ENCODE results near the gene CLCA1. TPM values are rescaled to one million over a fixed set of nuclear protein-coding genes. Genes with fewer than 3 reads are reported as not detected.

CLCA1 gene
- polyA plus RNA-seq, 1 of the 3 experiments (the other 2 are of a cell fraction) = not detected

DNA sequence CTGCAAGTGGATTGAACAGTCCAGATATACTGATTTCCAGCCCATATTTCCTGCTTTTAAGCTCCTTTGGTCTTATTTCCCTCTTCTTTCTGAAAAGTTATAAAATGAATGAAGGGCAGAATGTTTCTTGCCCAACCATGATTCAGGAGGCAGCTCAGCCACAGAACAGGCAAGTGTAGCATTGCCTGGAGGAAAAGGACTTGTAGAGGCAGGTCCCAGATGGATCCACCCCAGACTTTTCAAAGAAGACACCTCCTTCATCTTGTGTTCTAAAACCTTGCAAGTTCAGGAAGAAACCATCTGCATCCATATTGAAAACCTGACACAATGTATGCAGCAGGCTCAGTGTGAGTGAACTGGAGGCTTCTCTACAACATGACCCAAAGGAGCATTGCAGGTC is 44.9 kb upstream of the CLCA1 start, which contains the start of gene CLCA2 (continued):
- TF ChIP-seq, protein P1, sequence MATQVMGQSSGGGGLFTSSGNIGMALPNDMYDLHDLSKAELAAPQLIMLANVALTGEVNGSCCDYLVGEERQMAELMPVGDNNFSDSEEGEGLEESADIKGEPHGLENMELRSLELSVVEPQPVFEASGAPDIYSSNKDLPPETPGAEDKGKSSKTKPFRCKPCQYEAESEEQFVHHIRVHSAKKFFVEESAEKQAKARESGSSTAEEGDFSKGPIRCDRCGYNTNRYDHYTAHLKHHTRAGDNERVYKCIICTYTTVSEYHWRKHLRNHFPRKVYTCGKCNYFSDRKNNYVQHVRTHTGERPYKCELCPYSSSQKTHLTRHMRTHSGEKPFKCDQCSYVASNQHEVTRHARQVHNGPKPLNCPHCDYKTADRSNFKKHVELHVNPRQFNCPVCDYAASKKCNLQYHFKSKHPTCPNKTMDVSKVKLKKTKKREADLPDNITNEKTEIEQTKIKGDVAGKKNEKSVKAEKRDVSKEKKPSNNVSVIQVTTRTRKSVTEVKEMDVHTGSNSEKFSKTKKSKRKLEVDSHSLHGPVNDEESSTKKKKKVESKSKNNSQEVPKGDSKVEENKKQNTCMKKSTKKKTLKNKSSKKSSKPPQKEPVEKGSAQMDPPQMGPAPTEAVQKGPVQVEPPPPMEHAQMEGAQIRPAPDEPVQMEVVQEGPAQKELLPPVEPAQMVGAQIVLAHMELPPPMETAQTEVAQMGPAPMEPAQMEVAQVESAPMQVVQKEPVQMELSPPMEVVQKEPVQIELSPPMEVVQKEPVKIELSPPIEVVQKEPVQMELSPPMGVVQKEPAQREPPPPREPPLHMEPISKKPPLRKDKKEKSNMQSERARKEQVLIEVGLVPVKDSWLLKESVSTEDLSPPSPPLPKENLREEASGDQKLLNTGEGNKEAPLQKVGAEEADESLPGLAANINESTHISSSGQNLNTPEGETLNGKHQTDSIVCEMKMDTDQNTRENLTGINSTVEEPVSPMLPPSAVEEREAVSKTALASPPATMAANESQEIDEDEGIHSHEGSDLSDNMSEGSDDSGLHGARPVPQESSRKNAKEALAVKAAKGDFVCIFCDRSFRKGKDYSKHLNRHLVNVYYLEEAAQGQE (IDR thresholded peaks at IDR 0.05; ENCODE audit: low read depth, low read length) = no peak
- TF ChIP-seq CTCF (IDR thresholded peaks at IDR 0.05) (no peak), ZBTB33 (IDR thresholded peaks at IDR 0.05; ENCODE audit: borderline replicate concordance, low read depth) (no peak), YY1 (IDR thresholded peaks at IDR 0.05; ENCODE audit: low read depth) (no peak)

DNA sequence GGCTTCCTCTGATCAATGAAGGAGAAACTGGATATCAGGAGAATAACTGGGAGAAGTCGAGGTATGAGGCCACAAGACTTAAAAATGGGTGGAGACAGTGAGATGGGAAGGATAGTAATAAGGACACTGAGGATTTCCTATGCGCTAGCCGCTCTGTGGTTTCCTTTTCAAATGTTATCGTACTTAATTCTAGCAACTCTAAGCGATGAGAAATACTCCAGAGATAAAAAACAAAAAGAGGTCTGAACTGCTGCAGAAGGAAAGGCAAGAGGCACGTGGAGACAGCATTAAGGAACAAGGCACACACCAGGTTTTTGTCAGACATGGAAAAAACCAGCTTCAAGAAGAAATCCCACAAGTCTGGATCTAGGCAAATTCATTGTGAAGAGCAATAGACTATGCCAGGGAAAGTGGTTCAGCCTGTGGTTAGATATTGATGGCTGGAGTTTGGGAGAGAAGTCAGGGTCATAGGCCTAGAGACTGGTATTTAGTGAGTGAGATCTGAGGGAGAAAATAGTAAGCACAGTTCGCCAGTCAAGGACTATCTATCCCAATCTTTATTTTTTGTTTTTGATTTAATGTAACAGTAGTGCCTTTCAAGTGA is 39.5 kb upstream of the CLCA1 start:
- no peaks in the 10 kb centered on the region for H3K36me3 ChIP-seq (replicated peaks in 1 of 2; ENCODE audit: control insufficient read depth in 1 of 2, insufficient read depth in 2 of 2, low read length in 1 of 2)
- no peaks in the 10 kb centered on the region for H3K27me3 ChIP-seq (ENCODE audit: insufficient read depth)
- H3F3A ChIP-seq (replicated peaks; ENCODE audit: insufficient read depth) = no peaks in the 10 kb centered on the region
- TF ChIP-seq, protein P2, sequence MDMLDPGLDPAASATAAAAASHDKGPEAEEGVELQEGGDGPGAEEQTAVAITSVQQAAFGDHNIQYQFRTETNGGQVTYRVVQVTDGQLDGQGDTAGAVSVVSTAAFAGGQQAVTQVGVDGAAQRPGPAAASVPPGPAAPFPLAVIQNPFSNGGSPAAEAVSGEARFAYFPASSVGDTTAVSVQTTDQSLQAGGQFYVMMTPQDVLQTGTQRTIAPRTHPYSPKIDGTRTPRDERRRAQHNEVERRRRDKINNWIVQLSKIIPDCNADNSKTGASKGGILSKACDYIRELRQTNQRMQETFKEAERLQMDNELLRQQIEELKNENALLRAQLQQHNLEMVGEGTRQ (IDR thresholded peaks at IDR 0.05; ENCODE audit: borderline replicate concordance, low read depth, low read length) = no peak
- no peak for TF ChIP-seq TCF12 (IDR thresholded peaks at IDR 0.05)
- no peak for TF ChIP-seq ZBTB33 (IDR thresholded peaks at IDR 0.05; ENCODE audit: borderline replicate concordance, low read depth)
- TF ChIP-seq NRF1 (IDR thresholded peaks at IDR 0.05; ENCODE audit: low read depth, low read length) = no peak
- TF ChIP-seq RCOR1 (IDR thresholded peaks at IDR 0.05; ENCODE audit: low read length) = no peak
- 64% methylated on average over 7 of the region's 7 CpGs for WGBS (ENCODE audit: low lambda C conversion rate)
- DNase-seq = no peak
- no peak overlapping the region for H2AFZ ChIP-seq (ENCODE audit: low read depth)
- no peaks in the 10 kb centered on the region for H4K20me1 ChIP-seq (ENCODE audit: insufficient read depth)
- no peak overlapping the region for H3K4me2 ChIP-seq
- H3K9ac ChIP-seq = no peak overlapping the region
- H3K4me1 ChIP-seq (ENCODE audit: control insufficient read depth in 1 of 2, insufficient read depth in 2 of 2, low read depth in 1 of 2, low read length in 1 of 2) = no peaks in the 10 kb centered on the region
- ChIA-PET CTCF (no interaction called here), POLR2A (no interaction called here)
- no peaks in the 10 kb centered on the region for H3K9me3 ChIP-seq
- no peak overlapping the region for H3K27ac ChIP-seq (ENCODE audit: low read depth in 2 of 2, low read length in 1 of 2)
- H3K9me2 ChIP-seq = no peaks in the 10 kb centered on the region
- no peak overlapping the region for H3K4me3 ChIP-seq (ENCODE audit: low read depth in 2 of 2, low read length in 1 of 2)
- H3K79me2 ChIP-seq (ENCODE audit: insufficient read depth) = no peaks in the 10 kb centered on the region

Measured in SK-N-SH (cell line).